ENCODE data around the gene LANCL1. TPM values are rescaled to one million over a fixed set of nuclear protein-coding genes. Genes with fewer than 3 reads are reported as not detected.

LANCL1 gene
- total RNA-seq, 3 donors from 2014 or later: 30.5 to 44.2 (median 43.7) TPM

- H3K27ac ChIP-seq: no peak overlapping the region
- intact Hi-C loops (cut with DNase I; ENCODE audit: low total_unique reads): no loop called here
- no peak for TF ChIP-seq POLR2AphosphoS5 (IDR thresholded peaks at IDR 0.05)
- no peak for TF ChIP-seq CTCF (IDR thresholded peaks at IDR 0.05)
- TF ChIP-seq POLR2A (IDR thresholded peaks at IDR 0.05): no peak
Measured at GRCh38 chr2:210412660-210413059, 63.9 kb downstream of the LANCL1 start.

GRCh38 chr2:210410542-210410941 lies 66.0 kb downstream of the LANCL1 start:
- no peak overlapping the region for H3K27ac ChIP-seq
- no peaks in the 10 kb centered on the region for H3K9me3 ChIP-seq
- TF ChIP-seq POLR2AphosphoS5 (IDR thresholded peaks at IDR 0.05): no peak
- TF ChIP-seq CTCF (IDR thresholded peaks at IDR 0.05): no peak
- no peak for TF ChIP-seq POLR2A (IDR thresholded peaks at IDR 0.05)
- H3K4me1 ChIP-seq: no peaks in the 10 kb centered on the region
- no peaks in the 10 kb centered on the region for H3K36me3 ChIP-seq
- H3K27me3 ChIP-seq: no peaks in the 10 kb centered on the region
- no peak overlapping the region for H3K4me3 ChIP-seq
- intact Hi-C loops (cut with DNase I; ENCODE audit: low total_unique reads): no loop called here
- DNase-seq (ENCODE audit: low spot score in 2 of 2): no peak

More at GRCh38 chr2:210412660-210413059, 63.9 kb downstream of the LANCL1 start:
- Histone ChIP-seq H3K27me3 (no peaks in the 10 kb centered on the region), H3K4me1 (no peaks in the 10 kb centered on the region), H3K9me3 (no peaks in the 10 kb centered on the region), H3K36me3 (no peaks in the 10 kb centered on the region), H3K4me3 (no peak overlapping the region)
- no peak for DNase-seq (ENCODE audit: low spot score in 2 of 2)

- TF ChIP-seq POLR2A (IDR thresholded peaks at IDR 0.05): no peak
- TF ChIP-seq POLR2AphosphoS5 (IDR thresholded peaks at IDR 0.05): no peak
- TF ChIP-seq CTCF (IDR thresholded peaks at IDR 0.05): peak in 1 of 3 donors; percentile 31
- no peak for DNase-seq (ENCODE audit: low spot score in 2 of 2)
- Histone ChIP-seq H3K4me1 (no peaks in the 10 kb centered on the region), H3K27ac (no peak overlapping the region), H3K4me3 (no peak overlapping the region), H3K27me3 (no peaks in the 10 kb centered on the region), H3K36me3 (no peaks in the 10 kb centered on the region), H3K9me3 (no peaks in the 10 kb centered on the region)
- intact Hi-C loops (cut with DNase I; ENCODE audit: low total_unique reads): no loop called here
Measured at GRCh38 chr2:210399440-210400041, 77.0 kb downstream of the LANCL1 start.

- DNase-seq (ENCODE audit: low spot score in 2 of 2): no peak
- intact Hi-C loops (cut with DNase I; ENCODE audit: low total_unique reads): no loop called here
- H3K4me3 ChIP-seq: no peak overlapping the region
Measured at GRCh38 chr2:210392469-210392881, 84.1 kb downstream of the LANCL1 start.

More at GRCh38 chr2:210392469-210392881, 84.1 kb downstream of the LANCL1 start:
- Histone ChIP-seq H3K36me3 (no peaks in the 10 kb centered on the region), H3K4me1 (no peaks in the 10 kb centered on the region), H3K27ac (no peak overlapping the region), H3K27me3 (no peaks in the 10 kb centered on the region), H3K9me3 (no peaks in the 10 kb centered on the region)
- TF ChIP-seq POLR2A (IDR thresholded peaks at IDR 0.05) (no peak), CTCF (IDR thresholded peaks at IDR 0.05) (no peak), POLR2AphosphoS5 (IDR thresholded peaks at IDR 0.05) (no peak)
